ENCODE results near the gene PBX1.

DNA sequence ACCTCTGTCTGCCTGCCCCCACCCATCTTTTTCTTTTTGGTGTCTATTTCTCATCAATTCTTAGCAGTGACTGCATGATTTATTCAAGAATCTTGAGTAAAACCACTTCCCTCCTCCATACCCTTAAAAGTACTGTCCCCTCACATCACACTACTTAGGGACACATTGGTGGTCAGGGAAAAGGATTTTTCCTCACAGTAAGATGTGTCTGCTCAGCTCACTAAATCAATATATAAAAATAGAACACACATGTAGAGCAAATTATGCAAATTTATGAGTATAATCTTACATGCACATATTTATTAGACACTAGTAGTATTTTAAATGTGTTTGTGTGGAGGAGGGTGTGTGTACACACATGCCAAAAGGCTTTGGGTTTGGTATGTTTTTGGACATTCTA, 202.0 kb downstream of the PBX1 start:
- TF ChIP-seq ZNF692 (tag by site-specific recombination; IDR thresholded peaks at IDR 0.05) (no peak), ZNF184 (tag by site-specific recombination; IDR thresholded peaks at IDR 0.05) (no peak), TCF7L2 (IDR thresholded peaks at IDR 0.05; ENCODE audit: borderline replicate concordance, low read depth, low read length) (no peak), AEBP2 (tag by site-specific recombination; IDR thresholded peaks at IDR 0.05; ENCODE audit: borderline replicate concordance) (no peak), ZBTB21 (tag by site-specific recombination; IDR thresholded peaks at IDR 0.05) (no peak), ZNF138 (tag by site-specific recombination; IDR thresholded peaks at IDR 0.05; ENCODE audit: borderline replicate concordance) (no peak)
- TF ChIP-seq, protein P1, sequence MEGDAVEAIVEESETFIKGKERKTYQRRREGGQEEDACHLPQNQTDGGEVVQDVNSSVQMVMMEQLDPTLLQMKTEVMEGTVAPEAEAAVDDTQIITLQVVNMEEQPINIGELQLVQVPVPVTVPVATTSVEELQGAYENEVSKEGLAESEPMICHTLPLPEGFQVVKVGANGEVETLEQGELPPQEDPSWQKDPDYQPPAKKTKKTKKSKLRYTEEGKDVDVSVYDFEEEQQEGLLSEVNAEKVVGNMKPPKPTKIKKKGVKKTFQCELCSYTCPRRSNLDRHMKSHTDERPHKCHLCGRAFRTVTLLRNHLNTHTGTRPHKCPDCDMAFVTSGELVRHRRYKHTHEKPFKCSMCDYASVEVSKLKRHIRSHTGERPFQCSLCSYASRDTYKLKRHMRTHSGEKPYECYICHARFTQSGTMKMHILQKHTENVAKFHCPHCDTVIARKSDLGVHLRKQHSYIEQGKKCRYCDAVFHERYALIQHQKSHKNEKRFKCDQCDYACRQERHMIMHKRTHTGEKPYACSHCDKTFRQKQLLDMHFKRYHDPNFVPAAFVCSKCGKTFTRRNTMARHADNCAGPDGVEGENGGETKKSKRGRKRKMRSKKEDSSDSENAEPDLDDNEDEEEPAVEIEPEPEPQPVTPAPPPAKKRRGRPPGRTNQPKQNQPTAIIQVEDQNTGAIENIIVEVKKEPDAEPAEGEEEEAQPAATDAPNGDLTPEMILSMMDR (tag by site-specific recombination; IDR thresholded peaks at IDR 0.05), result no peak
- TF ChIP-seq, protein P2, sequence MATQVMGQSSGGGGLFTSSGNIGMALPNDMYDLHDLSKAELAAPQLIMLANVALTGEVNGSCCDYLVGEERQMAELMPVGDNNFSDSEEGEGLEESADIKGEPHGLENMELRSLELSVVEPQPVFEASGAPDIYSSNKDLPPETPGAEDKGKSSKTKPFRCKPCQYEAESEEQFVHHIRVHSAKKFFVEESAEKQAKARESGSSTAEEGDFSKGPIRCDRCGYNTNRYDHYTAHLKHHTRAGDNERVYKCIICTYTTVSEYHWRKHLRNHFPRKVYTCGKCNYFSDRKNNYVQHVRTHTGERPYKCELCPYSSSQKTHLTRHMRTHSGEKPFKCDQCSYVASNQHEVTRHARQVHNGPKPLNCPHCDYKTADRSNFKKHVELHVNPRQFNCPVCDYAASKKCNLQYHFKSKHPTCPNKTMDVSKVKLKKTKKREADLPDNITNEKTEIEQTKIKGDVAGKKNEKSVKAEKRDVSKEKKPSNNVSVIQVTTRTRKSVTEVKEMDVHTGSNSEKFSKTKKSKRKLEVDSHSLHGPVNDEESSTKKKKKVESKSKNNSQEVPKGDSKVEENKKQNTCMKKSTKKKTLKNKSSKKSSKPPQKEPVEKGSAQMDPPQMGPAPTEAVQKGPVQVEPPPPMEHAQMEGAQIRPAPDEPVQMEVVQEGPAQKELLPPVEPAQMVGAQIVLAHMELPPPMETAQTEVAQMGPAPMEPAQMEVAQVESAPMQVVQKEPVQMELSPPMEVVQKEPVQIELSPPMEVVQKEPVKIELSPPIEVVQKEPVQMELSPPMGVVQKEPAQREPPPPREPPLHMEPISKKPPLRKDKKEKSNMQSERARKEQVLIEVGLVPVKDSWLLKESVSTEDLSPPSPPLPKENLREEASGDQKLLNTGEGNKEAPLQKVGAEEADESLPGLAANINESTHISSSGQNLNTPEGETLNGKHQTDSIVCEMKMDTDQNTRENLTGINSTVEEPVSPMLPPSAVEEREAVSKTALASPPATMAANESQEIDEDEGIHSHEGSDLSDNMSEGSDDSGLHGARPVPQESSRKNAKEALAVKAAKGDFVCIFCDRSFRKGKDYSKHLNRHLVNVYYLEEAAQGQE (tag by site-specific recombination; IDR thresholded peaks at IDR 0.05), result no peak
- TF ChIP-seq, protein P3, sequence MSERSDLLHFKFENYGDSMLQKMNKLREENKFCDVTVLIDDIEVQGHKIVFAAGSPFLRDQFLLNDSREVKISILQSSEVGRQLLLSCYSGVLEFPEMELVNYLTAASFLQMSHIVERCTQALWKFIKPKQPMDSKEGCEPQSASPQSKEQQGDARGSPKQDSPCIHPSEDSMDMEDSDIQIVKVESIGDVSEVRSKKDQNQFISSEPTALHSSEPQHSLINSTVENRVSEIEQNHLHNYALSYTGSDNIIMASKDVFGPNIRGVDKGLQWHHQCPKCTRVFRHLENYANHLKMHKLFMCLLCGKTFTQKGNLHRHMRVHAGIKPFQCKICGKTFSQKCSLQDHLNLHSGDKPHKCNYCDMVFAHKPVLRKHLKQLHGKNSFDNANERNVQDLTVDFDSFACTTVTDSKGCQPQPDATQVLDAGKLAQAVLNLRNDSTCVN (tag by site-specific recombination; optimal IDR thresholded peaks at IDR 0.05), result no peak
